ENCODE results near the gene HES3.

DNA sequence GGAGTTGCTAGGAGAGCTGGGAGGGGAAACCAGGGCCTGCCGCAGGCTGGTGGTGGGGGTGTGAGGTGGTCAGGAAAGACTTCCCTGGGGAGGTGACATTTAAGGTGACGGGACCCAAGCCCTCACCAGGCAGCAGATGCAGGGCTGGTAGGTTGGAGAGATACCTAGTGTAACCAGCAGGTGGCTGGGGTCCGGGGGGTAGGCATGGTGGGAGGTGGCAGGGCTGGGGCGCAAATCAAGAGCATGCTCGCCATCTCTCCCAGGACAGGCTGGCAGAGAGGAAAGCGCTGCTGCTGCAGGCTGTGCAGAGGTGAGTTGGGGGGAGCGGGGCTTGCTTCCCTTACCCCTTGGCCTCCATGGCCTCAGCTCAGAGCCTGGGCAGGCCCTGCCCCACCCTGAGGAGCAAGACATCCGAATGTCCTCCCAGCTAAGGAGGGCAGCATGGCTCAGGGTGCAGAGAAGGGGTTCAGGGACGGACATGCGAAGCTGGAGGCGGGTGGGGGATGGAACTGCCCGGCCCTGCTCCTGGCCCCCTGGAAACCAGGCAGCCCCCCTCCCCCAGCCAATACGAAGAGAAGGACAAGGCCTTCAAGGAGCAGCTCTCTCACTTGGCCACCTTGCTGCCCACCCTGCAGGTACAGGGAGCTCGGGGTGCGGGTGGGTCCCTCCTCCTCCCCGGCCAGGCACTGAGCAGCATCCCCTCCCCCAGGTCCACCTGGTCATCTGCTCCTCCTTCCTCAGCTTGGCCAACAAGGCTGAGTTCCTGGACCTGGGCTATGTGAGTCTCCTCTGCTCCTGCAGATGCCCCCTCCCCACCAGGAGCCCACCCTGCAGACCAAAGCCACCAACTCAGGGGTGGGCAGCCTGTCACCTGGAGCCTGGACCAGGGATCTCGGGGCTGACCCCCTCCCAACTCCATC lies 34.1 kb upstream of the HES3 start:
- TF ChIP-seq, protein P1, sequence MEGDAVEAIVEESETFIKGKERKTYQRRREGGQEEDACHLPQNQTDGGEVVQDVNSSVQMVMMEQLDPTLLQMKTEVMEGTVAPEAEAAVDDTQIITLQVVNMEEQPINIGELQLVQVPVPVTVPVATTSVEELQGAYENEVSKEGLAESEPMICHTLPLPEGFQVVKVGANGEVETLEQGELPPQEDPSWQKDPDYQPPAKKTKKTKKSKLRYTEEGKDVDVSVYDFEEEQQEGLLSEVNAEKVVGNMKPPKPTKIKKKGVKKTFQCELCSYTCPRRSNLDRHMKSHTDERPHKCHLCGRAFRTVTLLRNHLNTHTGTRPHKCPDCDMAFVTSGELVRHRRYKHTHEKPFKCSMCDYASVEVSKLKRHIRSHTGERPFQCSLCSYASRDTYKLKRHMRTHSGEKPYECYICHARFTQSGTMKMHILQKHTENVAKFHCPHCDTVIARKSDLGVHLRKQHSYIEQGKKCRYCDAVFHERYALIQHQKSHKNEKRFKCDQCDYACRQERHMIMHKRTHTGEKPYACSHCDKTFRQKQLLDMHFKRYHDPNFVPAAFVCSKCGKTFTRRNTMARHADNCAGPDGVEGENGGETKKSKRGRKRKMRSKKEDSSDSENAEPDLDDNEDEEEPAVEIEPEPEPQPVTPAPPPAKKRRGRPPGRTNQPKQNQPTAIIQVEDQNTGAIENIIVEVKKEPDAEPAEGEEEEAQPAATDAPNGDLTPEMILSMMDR (IDR thresholded peaks at IDR 0.05; ENCODE audit: low read depth, low read length): no peak
- no peak for TF ChIP-seq EZH2phosphoT487 (IDR thresholded peaks at IDR 0.05; ENCODE audit: low read depth)

Data from OCI-LY3 (cell line).